ENCODE results near the gene CCDC89. TPM values are rescaled to one million over a fixed set of nuclear protein-coding genes. Genes with fewer than 3 reads are reported as not detected.
"Not testable (repeated sequence)": the region's sequence is repeated elsewhere in the genome, so short reads cannot be mapped to it uniquely, and the experiment has no call there.

CCDC89 gene
- total RNA-seq, 4 donors from 2014 or later = 0.18 to 2.1 (median 1.1) TPM; not detected in 1

- H3K4me1 ChIP-seq = peaks cover 0 to 61% (median 36%) of the 10 kb centered on the region in 3 donors
- peaks cover 0 to 32% (median 0%) of the 10 kb centered on the region in 3 donors for H3K36me3 ChIP-seq
- no peak for DNase-seq
- H3K4me3 ChIP-seq = peak overlapping the region; percentile 84 to 92 (median 86)
- TF ChIP-seq CTCF (IDR thresholded peaks at IDR 0.05) = no peak
- H3K27ac ChIP-seq = peak overlapping the region; percentile 95 to 99 (median 96)
- H3K27me3 ChIP-seq = no peaks in the 10 kb centered on the region
- WGBS, 2 donors = 1% methylated on average over 10 of the region's 10 CpGs
- H3K9me3 ChIP-seq = no peaks in the 10 kb centered on the region
- intact Hi-C loops (cut with DNase I) = no loop called here
Measured at GRCh38 chr11:85663080-85663752, 22.8 kb downstream of the CCDC89 start.

DNA sequence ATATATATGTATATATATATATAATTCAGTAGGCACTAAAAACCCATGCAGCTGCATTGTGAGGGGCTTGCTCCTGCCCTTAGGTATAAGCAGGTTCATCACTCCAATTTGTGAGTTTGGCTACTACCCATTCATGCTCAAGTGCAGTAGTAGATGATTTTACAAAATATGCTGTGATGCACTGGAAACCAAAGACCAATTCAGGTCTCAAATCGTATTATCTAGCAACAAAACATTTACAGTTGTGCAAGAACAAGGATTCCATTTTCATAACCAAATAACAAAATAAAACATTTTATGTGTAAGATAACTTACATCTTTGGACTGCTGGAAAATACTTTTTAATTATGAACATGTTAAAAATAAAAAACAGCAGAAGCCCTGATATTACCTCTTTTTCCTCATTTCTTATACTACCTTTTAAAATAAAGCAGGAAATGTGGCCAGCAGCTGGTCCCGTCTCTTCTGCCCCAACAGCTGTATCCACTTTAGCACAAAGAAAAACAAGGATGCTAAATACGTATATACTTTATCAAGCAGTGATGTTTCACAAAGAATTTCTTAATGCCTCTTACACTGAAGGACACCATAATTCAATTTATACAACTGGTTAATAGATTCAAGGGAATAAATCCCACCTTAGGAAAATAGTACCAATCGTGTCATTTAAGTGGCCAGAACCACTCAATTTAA, 23.9 kb downstream of the CCDC89 start:
- Histone ChIP-seq H3K4me1 (peaks cover 0 to 67% (median 39%) of the 10 kb centered on the region in 3 donors), H3K27me3 (no peaks in the 10 kb centered on the region), H3K27ac (no peak overlapping the region), H3K36me3 (peaks cover 0 to 42% (median 0%) of the 10 kb centered on the region in 3 donors), H3K4me3 (peak overlapping the region; percentile 7 to 92 (median 86)), H3K9me3 (no peaks in the 10 kb centered on the region)
- WGBS, 2 donors = 3 to 8% methylated on average over 4 of the region's 4 CpGs
- intact Hi-C loops (cut with DNase I) = no loop called here
- TF ChIP-seq CTCF (IDR thresholded peaks at IDR 0.05) (no peak), POLR2A (IDR thresholded peaks at IDR 0.05) (no peak)
- DNase-seq = no peak

- DNase-seq = no peak
- peaks cover 0 to 73% (median 0%) of the 10 kb centered on the region in 3 donors for H3K36me3 ChIP-seq
- intact Hi-C loops (cut with DNase I) = no loop called here
- TF ChIP-seq CTCF (IDR thresholded peaks at IDR 0.05) = no peak
- H3K4me1 ChIP-seq = peaks cover 0 to 59% (median 39%) of the 10 kb centered on the region in 3 donors
- WGBS, 2 donors = 18 to 46% methylated on average over 1 of the region's 1 CpG
- H3K27me3 ChIP-seq = no peaks in the 10 kb centered on the region
- no peaks in the 10 kb centered on the region for H3K9me3 ChIP-seq
- no peak overlapping the region for H3K27ac ChIP-seq
- no peak overlapping the region for H3K4me3 ChIP-seq
Measured at GRCh38 chr11:85658180-85658579, 27.8 kb downstream of the CCDC89 start.

DNA sequence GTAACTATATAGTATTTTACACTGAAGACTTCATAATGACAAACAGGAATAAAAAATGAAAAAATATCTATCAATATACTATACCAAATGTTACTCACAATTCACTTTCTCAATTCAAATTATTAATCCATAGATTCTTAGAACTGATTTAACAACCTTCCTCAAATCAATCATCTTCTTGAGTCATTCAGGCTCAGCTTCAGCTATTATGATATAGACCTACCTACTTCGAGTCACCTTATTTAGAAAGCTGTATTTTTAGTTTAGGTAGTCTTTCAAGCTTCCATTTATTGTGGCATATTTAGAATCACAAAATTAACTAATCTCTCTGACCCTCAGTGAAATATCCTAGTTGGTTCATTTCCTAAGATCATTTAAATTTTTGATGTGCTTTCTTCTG, 29.2 kb downstream of the CCDC89 start:
- 61 to 86% methylated on average over 1 of the region's 1 CpG for WGBS, 2 donors
- Histone ChIP-seq H3K9me3 (no peaks in the 10 kb centered on the region), H3K36me3 (peaks cover 0 to 78% (median 0%) of the 10 kb centered on the region in 3 donors), H3K27me3 (no peaks in the 10 kb centered on the region), H3K4me3 (no peak overlapping the region), H3K27ac (no peak overlapping the region), H3K4me1 (peaks cover 0 to 45% (median 33%) of the 10 kb centered on the region in 3 donors)
- TF ChIP-seq POLR2A (IDR thresholded peaks at IDR 0.05) (no peak), CTCF (IDR thresholded peaks at IDR 0.05) (no peak)
- DNase-seq = no peak
- intact Hi-C loops (cut with DNase I) = no loop called here

GRCh38 chr11:85654343-85654742, 31.7 kb downstream of the CCDC89 start:
- intact Hi-C loops (cut with DNase I) = not testable (repeated sequence)

More at GRCh38 chr11:85654343-85654742, 31.7 kb downstream of the CCDC89 start:
- not testable (repeated sequence) for H3K27me3 ChIP-seq, H3K4me3 ChIP-seq, H3K27ac ChIP-seq, DNase-seq, H3K9me3 ChIP-seq
- Histone ChIP-seq H3K4me1 (peaks cover 0 to 24% (median 15%) of the 10 kb centered on the region in 3 donors), H3K36me3 (peaks cover 0 to 62% (median 0%) of the 10 kb centered on the region in 3 donors)
- WGBS, 2 donors = 97 to 100% methylated on average over 4 of the region's 4 CpGs
